Stimulated activated naive CD4-positive, alpha-beta T cell treated with Interleukin-2 at 50 U/mL for 16 hours (primary cell): ENCODE data around the gene NCOA6.

Source experiments
- DNase-seq: peaks from one replicate; lab custom pipeline; 2025; lab: John Stamatoyannopoulos, UW

The NCOA6 gene

GRCh38 chr20:34825530-34826362 lies at the start of gene NCOA6:
Gene NCOA6, minus strand, starts transcription at chr20:34825651. Its CDS starts 43,296 bp downstream, at chr20:34782355.
- DNase-seq: peak; percentile 85

GRCh38 chr20:34874094-34874654 lies 48.7 kb upstream of the NCOA6 start:
- peak; percentile 9 for DNase-seq

- DNase-seq: no peak
Measured at GRCh38 chr20:34873583-34874093, 48.2 kb upstream of the NCOA6 start.

GRCh38 chr20:34872622-34873224 lies 47.3 kb upstream of the NCOA6 start, which contains the start of gene GGT7:
Gene GGT7, minus strand, starts transcription at chr20:34872856. Its CDS starts 41 bp downstream, at chr20:34872815.
- peak; percentile 85 for DNase-seq

- no peak for DNase-seq
Measured at GRCh38 chr20:34871966-34872621, 46.6 kb upstream of the NCOA6 start.

- no peak for DNase-seq
Measured at GRCh38 chr20:34871320-34871926, 46.0 kb upstream of the NCOA6 start.

- DNase-seq: no peak
Measured at GRCh38 chr20:34864216-34864615, 38.8 kb upstream of the NCOA6 start.

- no peak for DNase-seq
Measured at GRCh38 chr20:34863421-34863965, 38.0 kb upstream of the NCOA6 start.

- no peak for DNase-seq
Measured at GRCh38 chr20:34862724-34863123, 37.3 kb upstream of the NCOA6 start.

- no peak for DNase-seq
Measured at GRCh38 chr20:34861386-34862084, 36.1 kb upstream of the NCOA6 start.

- no peak for DNase-seq
Measured at GRCh38 chr20:34859826-34860545, 34.5 kb upstream of the NCOA6 start.

- no peak for DNase-seq
Measured at GRCh38 chr20:34859367-34859766, 33.9 kb upstream of the NCOA6 start.

GRCh38 chr20:34852298-34852697 lies 26.8 kb upstream of the NCOA6 start:
- no peak for DNase-seq

- no peak for DNase-seq
Measured at GRCh38 chr20:34850969-34851368, 25.5 kb upstream of the NCOA6 start.

GRCh38 chr20:34849778-34850177 lies 24.3 kb upstream of the NCOA6 start:
- no peak for DNase-seq

GRCh38 chr20:34848597-34848996 lies 23.1 kb upstream of the NCOA6 start:
- no peak for DNase-seq

- DNase-seq: no peak
Measured at GRCh38 chr20:34843421-34843820, 18.0 kb upstream of the NCOA6 start.

GRCh38 chr20:34842143-34842542 lies 16.7 kb upstream of the NCOA6 start:
- DNase-seq: no peak

GRCh38 chr20:34834459-34834893 lies 9.0 kb upstream of the NCOA6 start:
- no peak for DNase-seq

GRCh38 chr20:34831936-34832335 lies 6.5 kb upstream of the NCOA6 start:
- DNase-seq: no peak
